HPDE6-E6E7 (cell line): ENCODE data around the gene ZNF226.
"Not testable (repeated sequence)": the region's sequence is repeated elsewhere in the genome, so short reads cannot be mapped to it uniquely, and the experiment has no call there.

Experiments used
- DNase-seq: peaks from one replicate; pipeline ENCODE4 v3.0.0; 2011; ENCODE audit warnings: missing footprints; ENCODE audit errors: extremely low spot score

The ZNF226 gene

DNA sequence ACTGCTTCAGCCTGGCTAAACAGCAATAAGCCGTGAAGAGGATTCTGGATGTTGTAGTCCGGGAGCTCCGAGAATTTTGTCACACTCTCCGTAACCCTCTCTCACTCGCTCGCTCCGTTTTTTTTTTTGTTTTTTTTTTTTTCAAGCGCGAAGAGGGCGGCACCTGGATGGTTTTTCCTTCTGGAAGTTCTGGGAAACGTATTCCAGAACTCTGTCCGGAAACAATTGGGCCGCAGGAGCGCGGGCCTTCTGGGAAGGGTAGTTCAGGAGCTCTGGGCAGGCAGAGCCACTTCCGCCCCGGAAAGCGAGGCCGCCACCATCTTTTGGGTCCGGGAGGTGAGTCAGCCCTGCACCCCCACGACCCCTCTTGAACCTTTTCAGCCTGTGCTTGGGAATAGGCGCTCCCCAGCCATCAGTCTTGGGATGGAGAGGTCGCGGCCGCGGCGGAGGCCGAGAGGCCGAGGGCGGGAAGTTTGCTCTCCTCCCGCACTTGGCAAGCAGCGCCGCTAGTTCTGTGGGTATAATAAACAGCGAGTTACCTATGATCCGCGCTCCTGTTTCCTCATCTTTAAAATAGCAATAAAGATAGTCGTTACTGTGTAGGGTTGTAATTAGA lies 47.5 kb downstream of the ZNF226 start, which contains the start of gene ZNF227:
TSS of gene ZNF227 (plus strand) at position 283 of the 616 bp plus-strand sequence. CDS start 5,261 bp downstream, outside the sequence.
- DNase-seq = peak; percentile 66

DNA sequence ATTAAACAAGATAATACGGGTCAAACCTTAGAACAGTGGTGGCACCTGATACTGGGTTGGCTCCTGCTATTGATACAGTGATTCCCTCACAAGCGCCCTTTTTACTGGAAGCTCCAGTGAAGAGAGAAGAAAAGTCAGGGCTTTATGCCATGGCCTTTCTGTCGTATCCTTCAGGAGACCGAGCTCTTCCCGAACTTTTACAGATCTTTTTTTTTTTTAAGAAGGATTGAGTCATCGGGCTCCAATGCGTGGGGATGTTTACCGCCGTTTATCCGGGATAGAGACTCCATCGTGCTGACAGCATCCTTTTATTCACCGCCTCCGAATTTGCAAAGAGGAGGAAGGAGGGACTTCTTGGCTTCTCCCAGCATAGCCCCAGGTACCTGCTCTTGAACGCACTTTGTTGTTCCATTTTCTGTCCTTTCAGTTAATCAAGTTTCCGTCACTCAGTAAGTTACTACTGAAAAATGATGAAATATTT lies 48.0 kb downstream of the ZNF226 start:
- DNase-seq = no peak

GRCh38 chr19:44219926-44220325 lies 55.0 kb downstream of the ZNF226 start:
- DNase-seq = not testable (repeated sequence)

- DNase-seq = not testable (repeated sequence)
Measured at GRCh38 chr19:44220761-44221160, 55.9 kb downstream of the ZNF226 start.

- not testable (repeated sequence) for DNase-seq
Measured at GRCh38 chr19:44221291-44221690, 56.4 kb downstream of the ZNF226 start.
